ENCODE data around the gene MYO16.

Gene MYO16

GRCh38 chr13:108667205-108667604 is 37.8 kb downstream of the MYO16 start:
- no peak for DNase-seq

GRCh38 chr13:108669381-108669780 is 40.0 kb downstream of the MYO16 start:
- DNase-seq = peak in 1 of 2 experiments; percentile 0

- DNase-seq = no peak
Observed at GRCh38 chr13:108674346-108674745, 44.9 kb downstream of the MYO16 start.

GRCh38 chr13:108674771-108675170 is 45.4 kb downstream of the MYO16 start:
- DNase-seq = no peak

GRCh38 chr13:108676620-108677019 is 47.2 kb downstream of the MYO16 start:
- DNase-seq = no peak

GRCh38 chr13:108677806-108678205 is 48.4 kb downstream of the MYO16 start:
- DNase-seq = no peak

GRCh38 chr13:108680011-108680410 is 50.6 kb downstream of the MYO16 start:
- no peak for DNase-seq

- no peak for DNase-seq
Observed at GRCh38 chr13:108681986-108682575, 52.7 kb downstream of the MYO16 start.

GRCh38 chr13:108682714-108683113 is 53.3 kb downstream of the MYO16 start:
- no peak for DNase-seq

- DNase-seq = no peak
Observed at GRCh38 chr13:108686027-108686426, 56.6 kb downstream of the MYO16 start.

GRCh38 chr13:108690726-108691125 is 61.3 kb downstream of the MYO16 start:
- DNase-seq = no peak

GRCh38 chr13:108700422-108701170 is 71.2 kb downstream of the MYO16 start:
- DNase-seq = peak in 1 of 2 experiments; percentile 0

GRCh38 chr13:108702171-108702570 is 72.8 kb downstream of the MYO16 start:
- DNase-seq = no peak

- DNase-seq = no peak
Observed at GRCh38 chr13:108705031-108705430, 75.6 kb downstream of the MYO16 start.

- no peak for DNase-seq
Observed at GRCh38 chr13:108707584-108707983, 78.2 kb downstream of the MYO16 start.

- DNase-seq = no peak
Observed at GRCh38 chr13:108708921-108709320, 79.5 kb downstream of the MYO16 start.

GRCh38 chr13:108711386-108711785 is 82.0 kb downstream of the MYO16 start:
- DNase-seq = no peak

GRCh38 chr13:108725471-108725870 is 96.1 kb downstream of the MYO16 start:
- DNase-seq = no peak

- DNase-seq = peak in 1 of 2 experiments; percentile 0
Observed at GRCh38 chr13:108728370-108728769, 99.0 kb downstream of the MYO16 start.

- no peak for DNase-seq
Observed at GRCh38 chr13:108733022-108733560, 103.7 kb downstream of the MYO16 start.

GRCh38 chr13:108734676-108735075 is 105.3 kb downstream of the MYO16 start:
- peak in 1 of 2 experiments; percentile 1 for DNase-seq

GRCh38 chr13:108741930-108742329 is 112.5 kb downstream of the MYO16 start:
- no peak for DNase-seq

GRCh38 chr13:108742701-108743451 is 113.5 kb downstream of the MYO16 start:
- no peak for DNase-seq

GRCh38 chr13:108743522-108743921 is 114.1 kb downstream of the MYO16 start:
- no peak for DNase-seq
